Neural progenitor cell (in vitro differentiated cells): ENCODE results near the gene PDE9A. TPM values are rescaled to one million over a fixed set of nuclear protein-coding genes. Genes with fewer than 3 reads are reported as not detected.

ENCODE experiments used
- DNase-seq: peaks from one replicate; pipeline ENCODE4 v3.0.0-alpha.2; 2016; ENCODE audit warnings: low spot score
- H2AFZ ChIP-seq: fragments of 200-600 bp; sonication (generic); replicated peaks from 2 replicates; pipeline ENCODE4 v1.6.1; 2016; ENCODE audit warnings: antibody characterized with exemption
- H3F3A ChIP-seq: fragments of 200-600 bp; sonication (generic); 2 replicates; pipeline ENCODE4 v1.6.1; 2016; ENCODE audit warnings: antibody characterized with exemption, low read depth
- H3K27ac ChIP-seq: fragments of 200-600 bp; sonication (generic); 2 replicates; pipeline ENCODE4 v1.5.1; 2016; ENCODE audit warnings: mild to moderate bottlenecking
- H3K27me3 ChIP-seq: fragments of 200-600 bp; sonication (generic); 2 replicates; pipeline ENCODE4 v1.6.1; 2016; ENCODE audit warnings: mild to moderate bottlenecking, moderate library complexity
- H3K36me3 ChIP-seq: fragments of 200-600 bp; sonication (generic); 2 replicates; pipeline ENCODE4 v1.5.1; 2016
- H3K4me1 ChIP-seq: fragments of 200-600 bp; sonication (generic); 2 replicates; pipeline ENCODE4 v1.6.1; 2016; ENCODE audit warnings: mixed run types
- H3K4me2 ChIP-seq: fragments of 200-600 bp; sonication (generic); 2 replicates; pipeline ENCODE4 v1.6.1; 2016
- H3K4me3 ChIP-seq: fragments of 200-600 bp; sonication (generic); 2 replicates; pipeline ENCODE4 v1.5.1; 2016
- H3K79me2 ChIP-seq: fragments of 200-600 bp; sonication (generic); 2 replicates; pipeline ENCODE4 v1.6.1; 2016; ENCODE audit warnings: low read depth
- H3K9ac ChIP-seq: fragments of 200-600 bp; sonication (generic); 2 replicates; pipeline ENCODE4 v1.6.1; 2016
- H3K9me3 ChIP-seq: fragments of 200-600 bp; sonication (generic); 2 replicates; pipeline ENCODE4 v1.5.1; 2016; ENCODE audit warnings: low read depth
- H4K20me1 ChIP-seq: fragments of 200-600 bp; sonication (generic); 2 replicates; pipeline ENCODE4 v1.6.1; 2016; ENCODE audit warnings: low read depth
- H3K27ac Mint-ChIP-seq: 3 replicates; pipeline ENCODE4 v1.8.0; 2021; ENCODE audit warnings: mixed read lengths
- H3K27me3 Mint-ChIP-seq: 2 replicates; pipeline ENCODE4 v1.8.0; 2022; ENCODE audit warnings: low read depth, mild to moderate bottlenecking, inconsistent platforms, moderate library complexity, mixed read lengths; ENCODE audit not compliant: insufficient read depth
- H3K36me3 Mint-ChIP-seq: 3 replicates; pipeline ENCODE4 v1.8.0; 2021; ENCODE audit warnings: mixed read lengths
- H3K4me1 Mint-ChIP-seq: 3 replicates; pipeline ENCODE4 v1.8.0; 2021; ENCODE audit warnings: mixed read lengths
- H3K4me3 Mint-ChIP-seq: 3 replicates; pipeline ENCODE4 v1.8.0; 2021; ENCODE audit warnings: mild to moderate bottlenecking, moderate library complexity, mixed read lengths
- H3K9me3 Mint-ChIP-seq: 3 replicates; pipeline ENCODE4 v1.8.0; 2020; ENCODE audit warnings: mixed read lengths
- CTCF ChIP-seq: fragments of 200-600 bp; sonication (generic); IDR thresholded peaks from 2 replicates; pipeline ENCODE4 v1.5.1; 2017; ENCODE audit warnings: antibody characterized with exemption, mild to moderate bottlenecking
- EZH2 ChIP-seq: fragments of 200-600 bp; sonication (generic); IDR thresholded peaks from 2 replicates; pipeline ENCODE4 v1.6.1; 2017; ENCODE audit warnings: antibody characterized with exemption, mild to moderate bottlenecking, moderate library complexity
- EZH2phosphoT487 ChIP-seq: fragments of 200-600 bp; sonication (generic); IDR thresholded peaks from 2 replicates; pipeline ENCODE4 v1.6.1; 2017; ENCODE audit warnings: antibody characterized with exemption
- total RNA-seq: library from RNA; depleted of rRNA; stranded (reverse); fragments of >200 nt; gene quantifications from 2 replicates; pipeline ENCODE4 v1.2.3, GENCODE V29; 2015; ENCODE audit warnings: low replicate concordance

The PDE9A gene
- total RNA-seq, 1 donor from 2014 or later = 41.0 TPM

GRCh38 chr21:42781971-42782722 is 128.7 kb downstream of the PDE9A start:
- Histone ChIP-seq H3K4me1 (peaks cover 41% of the 10 kb centered on the region), H3K27ac (no peak overlapping the region), H3K79me2 (no peaks in the 10 kb centered on the region), H4K20me1 (peaks cover 4% of the 10 kb centered on the region), H3K27me3 (peaks cover 43% of the 10 kb centered on the region), H3K9me3 (no peaks in the 10 kb centered on the region), H3K4me2 (no peak overlapping the region), H2AFZ (no peak overlapping the region), H3F3A (peaks cover 26% of the 10 kb centered on the region), H3K4me3 (no peak overlapping the region), H3K36me3 (no peaks in the 10 kb centered on the region), H3K9ac (no peak overlapping the region)
- TF ChIP-seq CTCF (no peak), EZH2phosphoT487 (no peak), EZH2 (no peak)
- peaks cover 6% of the 10 kb centered on the region for H3K9me3 Mint-ChIP-seq
- H3K36me3 Mint-ChIP-seq = peaks cover 3% of the 10 kb centered on the region
- no peak for DNase-seq
- peak overlapping the region; percentile 50 for H3K27ac Mint-ChIP-seq
- peaks cover 30% of the 10 kb centered on the region for H3K27me3 Mint-ChIP-seq
- H3K4me3 Mint-ChIP-seq = peak overlapping the region; percentile 76
- peaks cover 54% of the 10 kb centered on the region for H3K4me1 Mint-ChIP-seq

- H3K4me1 ChIP-seq = peaks cover 39% of the 10 kb centered on the region
- Mint-ChIP-seq H3K4me1 (peaks cover 48% of the 10 kb centered on the region), H3K27ac (no peak overlapping the region), H3K4me3 (no peak overlapping the region), H3K9me3 (peaks cover 6% of the 10 kb centered on the region), H3K27me3 (peaks cover 29% of the 10 kb centered on the region), H3K36me3 (peaks cover 2% of the 10 kb centered on the region)
- H3F3A ChIP-seq = peaks cover 20% of the 10 kb centered on the region
- H3K9me3 ChIP-seq = no peaks in the 10 kb centered on the region
- no peaks in the 10 kb centered on the region for H3K36me3 ChIP-seq
- peaks cover 4% of the 10 kb centered on the region for H4K20me1 ChIP-seq
- no peak overlapping the region for H2AFZ ChIP-seq
- H3K27me3 ChIP-seq = peaks cover 43% of the 10 kb centered on the region
- no peak overlapping the region for H3K27ac ChIP-seq
- H3K9ac ChIP-seq = no peak overlapping the region
- TF ChIP-seq CTCF = no peak
- no peak for TF ChIP-seq EZH2
- no peak for TF ChIP-seq EZH2phosphoT487
- no peak overlapping the region for H3K4me2 ChIP-seq
- H3K4me3 ChIP-seq = no peak overlapping the region
- DNase-seq = peak; percentile 24
- no peaks in the 10 kb centered on the region for H3K79me2 ChIP-seq
Measured at GRCh38 chr21:42782723-42783242, 129.4 kb downstream of the PDE9A start.

- TF ChIP-seq EZH2 (no peak), EZH2phosphoT487 (no peak), CTCF (no peak)
- Histone ChIP-seq H3K36me3 (no peaks in the 10 kb centered on the region), H3K79me2 (no peaks in the 10 kb centered on the region), H4K20me1 (peaks cover 4% of the 10 kb centered on the region), H3K9me3 (no peaks in the 10 kb centered on the region), H3K27me3 (peaks cover 42% of the 10 kb centered on the region), H3F3A (peaks cover 14% of the 10 kb centered on the region), H2AFZ (peak overlapping the region; percentile 69), H3K9ac (no peak overlapping the region), H3K4me1 (peaks cover 31% of the 10 kb centered on the region), H3K4me2 (no peak overlapping the region), H3K27ac (no peak overlapping the region), H3K4me3 (no peak overlapping the region)
- H3K9me3 Mint-ChIP-seq = peaks cover 9% of the 10 kb centered on the region
- H3K27ac Mint-ChIP-seq = no peak overlapping the region
- H3K36me3 Mint-ChIP-seq = no peaks in the 10 kb centered on the region
- no peak overlapping the region for H3K4me3 Mint-ChIP-seq
- H3K4me1 Mint-ChIP-seq = peaks cover 42% of the 10 kb centered on the region
- peaks cover 26% of the 10 kb centered on the region for H3K27me3 Mint-ChIP-seq
- DNase-seq = no peak
Measured at GRCh38 chr21:42784276-42784675, 130.9 kb downstream of the PDE9A start.
